IMR-90 (cell line): ENCODE measurements around the gene ZNF385B. TPM values are rescaled to one million over a fixed set of nuclear protein-coding genes. Genes with fewer than 3 reads are reported as not detected.

ENCODE experiments used
- ATAC-seq: fragments of 200-7000 bp; cut with Tn5 transposase; 2 replicates; pipeline ENCODE4 v1.9.1; 2020; ENCODE audit warnings: low read depth, mild to moderate bottlenecking, moderate library complexity
- BruUV-seq: library from RNA; stranded (reverse); fragments of 400-500 nt; replicated peaks from 2 replicates; lab custom pipeline; 2021; lab: Mats Ljungman, UMichigan
- CTCF ChIA-PET: fragments of 300-600 bp; formaldehyde crosslinking; extraction: SDS; loops from one replicate; lab custom pipeline; 2021; ENCODE audit warnings: antibody characterized with exemption; lab: Yijun Ruan, JAX
- POLR2A ChIA-PET: fragments of 300-600 bp; sonication (Branson Sonifier 250); formaldehyde crosslinking; loops from one replicate; lab custom pipeline; 2022; ENCODE audit warnings: antibody characterized with exemption; ENCODE audit not compliant: unreplicated experiment; lab: Charles Lee
- DNase-seq: peaks from one replicate; pipeline ENCODE4 v3.0.0; 2013
- H2AFZ ChIP-seq: replicated peaks from 2 replicates; pipeline ENCODE3; 2013; ENCODE audit warnings: low read length, mild to moderate bottlenecking; ENCODE audit not compliant: poor library complexity
- H2AK5ac ChIP-seq: 2 replicates; pipeline ENCODE4 v1.6.1; 2013; ENCODE audit warnings: low read depth, low read length, inconsistent platforms
- H2AK9ac ChIP-seq: replicated peaks from 2 replicates; pipeline ENCODE3; 2013; ENCODE audit warnings: mild to moderate bottlenecking, low read depth, low read length, moderate library complexity; ENCODE audit not compliant: poor library complexity
- H2BK120ac ChIP-seq: 2 replicates; pipeline ENCODE4 v1.6.1; 2013; ENCODE audit warnings: low read depth, low read length, inconsistent platforms
- H2BK15ac ChIP-seq: 3 replicates; pipeline ENCODE4 v1.6.1; 2013; ENCODE audit warnings: low read depth, low read length, inconsistent platforms
- H2BK20ac ChIP-seq: 2 replicates; pipeline ENCODE4 v1.6.1; 2013; ENCODE audit warnings: low read depth, mild to moderate bottlenecking, inconsistent platforms, low read length, moderate library complexity
- H2BK5ac ChIP-seq: 2 replicates; pipeline ENCODE4 v1.6.1; 2013; ENCODE audit warnings: mild to moderate bottlenecking, low read depth, low read length, inconsistent platforms; ENCODE audit not compliant: poor library complexity, severe bottlenecking
- H3K14ac ChIP-seq: replicated peaks from 2 replicates; pipeline ENCODE4 v1.6.1; 2013; ENCODE audit warnings: low read depth, low read length, inconsistent platforms
- H3K18ac ChIP-seq: 2 replicates; pipeline ENCODE4 v1.6.1; 2013; ENCODE audit warnings: low read depth, low read length, control low read depth
- H3K23ac ChIP-seq: 2 replicates; pipeline ENCODE4 v1.6.1; 2013; ENCODE audit warnings: low read depth, low read length, inconsistent platforms
- H3K27ac ChIP-seq: 2 replicates; pipeline ENCODE4 v1.5.1; 2013; ENCODE audit warnings: mild to moderate bottlenecking, control low read depth, low read length; ENCODE audit not compliant: insufficient read depth
- H3K27me3 ChIP-seq: 2 replicates; pipeline ENCODE4 v1.6.1; 2013; ENCODE audit warnings: low read length; ENCODE audit not compliant: control insufficient read depth, insufficient read depth
- H3K36me3 ChIP-seq: 2 replicates; pipeline ENCODE4 v1.6.1; 2013; ENCODE audit warnings: low read length, mixed read lengths; ENCODE audit not compliant: control insufficient read depth, insufficient read depth
- H3K4ac ChIP-seq: 2 replicates; pipeline ENCODE4 v1.6.1; 2013; ENCODE audit warnings: low read depth, low read length, inconsistent platforms
- H3K4me1 ChIP-seq: 2 replicates; pipeline ENCODE4 v1.6.1; 2013; ENCODE audit warnings: low read length, mixed read lengths; ENCODE audit not compliant: control insufficient read depth, insufficient read depth
- H3K4me2 ChIP-seq: 2 replicates; pipeline ENCODE4 v1.6.1; 2013; ENCODE audit warnings: low read depth, mild to moderate bottlenecking, control low read depth, low read length, moderate library complexity
- H3K4me3 ChIP-seq: 2 replicates; pipeline ENCODE4 v1.5.1; 2013; ENCODE audit warnings: low read depth, mild to moderate bottlenecking, control low read depth, low read length, moderate library complexity; ENCODE audit not compliant: insufficient read depth
- H3K56ac ChIP-seq: 2 replicates; pipeline ENCODE4 v1.6.1; 2013; ENCODE audit warnings: low read length, inconsistent platforms; ENCODE audit not compliant: insufficient read depth; ENCODE audit errors: extremely low read depth
- H3K79me1 ChIP-seq, 2 experiments: 2 replicates each; pipeline ENCODE4 v1.6.1; 2013; ENCODE audit warnings: low read length in 2 of 2, inconsistent platforms in 1 of 2, low read depth in 1 of 2
- H3K9ac ChIP-seq: 2 replicates; pipeline ENCODE4 v1.6.1; 2013; ENCODE audit warnings: low read depth, low read length, control low read depth
- H3K9me1 ChIP-seq: 2 replicates; pipeline ENCODE4 v1.6.1; 2013; ENCODE audit warnings: low read length, inconsistent platforms; ENCODE audit not compliant: insufficient read depth
- H3K9me3 ChIP-seq: 2 replicates; pipeline ENCODE4 v1.6.1; 2013; ENCODE audit warnings: low read length; ENCODE audit not compliant: control insufficient read depth, insufficient read depth
- H4K20me1 ChIP-seq: 2 replicates; pipeline ENCODE4 v1.6.1; 2013; ENCODE audit warnings: low read length, inconsistent platforms; ENCODE audit not compliant: insufficient read depth
- H4K5ac ChIP-seq: 2 replicates; pipeline ENCODE4 v1.6.1; 2013; ENCODE audit warnings: mild to moderate bottlenecking, low read depth, low read length, control low read depth
- H4K8ac ChIP-seq, 2 experiments: 2 replicates each; pipeline ENCODE4 v1.6.1; 2013; ENCODE audit warnings: low read depth in 2 of 2, low read length in 2 of 2, control low read depth in 1 of 2, inconsistent platforms in 1 of 2
- H4K91ac ChIP-seq: 2 replicates; pipeline ENCODE4 v1.6.1; 2013; ENCODE audit warnings: low read depth, low read length, inconsistent platforms; ENCODE audit not compliant: insufficient read depth
- CEBPB ChIP-seq: IDR thresholded peaks from 2 replicates; pipeline ENCODE4 v1.6.1; 2012; ENCODE audit warnings: low read depth, low read length, improper control_type of control experiment
- CHD1 ChIP-seq: IDR thresholded peaks from 2 replicates; pipeline ENCODE4 v1.6.1; 2012; ENCODE audit warnings: low read depth, low read length, improper control_type of control experiment
- CTCF ChIP-seq: conservative IDR thresholded peaks from 2 replicates; pipeline ENCODE4 v1.5.1; 2012; ENCODE audit warnings: mild to moderate bottlenecking, low read depth, low read length, improper control_type of control experiment
- FOS ChIP-seq: fragments of 150-350 bp; IDR thresholded peaks from 2 replicates; pipeline ENCODE4 v1.6.1; 2016; ENCODE audit warnings: low read depth, low read length
- NFE2L2 ChIP-seq: fragments of 150-350 bp; IDR thresholded peaks from 2 replicates; pipeline ENCODE4 v1.6.1; 2016; ENCODE audit warnings: low read depth, mild to moderate bottlenecking, low read length
- RCOR1 ChIP-seq: IDR thresholded peaks from 2 replicates; pipeline ENCODE4 v1.6.1; 2012; ENCODE audit warnings: mild to moderate bottlenecking, low read length, improper control_type of control experiment; ENCODE audit not compliant: insufficient replicate concordance
- RFX5 ChIP-seq: IDR thresholded peaks from 2 replicates; pipeline ENCODE4 v1.8.0; 2012; ENCODE audit warnings: low read depth, mild to moderate bottlenecking, low read length, moderate library complexity
- SMC3 ChIP-seq: fragments of 150-350 bp; IDR thresholded peaks from 2 replicates; pipeline ENCODE4 v1.6.1; 2016; ENCODE audit warnings: low read depth, mild to moderate bottlenecking, antibody characterized with exemption, low read length, moderate library complexity
- USF2 ChIP-seq: fragments of 150-350 bp; IDR thresholded peaks from 2 replicates; pipeline ENCODE4 v1.6.1; 2017; ENCODE audit warnings: mild to moderate bottlenecking, antibody characterized with exemption, low read length, low read depth
- WGBS, 2 experiments: methylation state at CpG; one replicate each; pipeline versions ENCODE4 v1.1.5 to v1.1.7; 2013; ENCODE audit warnings: missing lambda C conversion rate in 2 of 2; ENCODE audit not compliant: insufficient read length in 1 of 2; ENCODE audit errors: extremely low coverage in 2 of 2; 5-methylcytosine and 5-hydroxymethylcytosine counted together
- dilution Hi-C: fragments of 300-500 bp; cut with HindIII; formaldehyde crosslinking; loops from one replicate; pipeline ENCODE4 v1.14.3; 2018; ENCODE audit warnings: low sequenced_read_pairs; ENCODE audit not compliant: unreplicated experiment
- in situ Hi-C: fragments of 300-500 bp; cut with MboI; formaldehyde crosslinking; loops from 3 replicates; pipeline ENCODE4 v1.14.3; 2019; ENCODE audit warnings: low sequenced_read_pairs, inconsistent platforms, mixed read lengths
- intact Hi-C: fragments of 100-400 bp; cut with micrococcal nuclease; formaldehyde crosslinking; loops from 2 replicates; pipeline ENCODE4 v1.10.0; 2022
- polyA plus RNA-seq, 3 experiments: library from polyadenylated mRNA; depleted of rRNA; stranded (reverse); fragments of >200 nt; gene quantifications; 2 replicates each; pipeline ENCODE4 v1.2.3, GENCODE V29; 2012; ENCODE audit warnings: low replicate concordance in 1 of 3
- total RNA-seq: library from RNA; depleted of rRNA; stranded (reverse); fragments of >200 nt; gene quantifications from 2 replicates; pipeline ENCODE4 v1.2.3, GENCODE V29; 2012

Gene ZNF385B
- total and polyA plus RNA-seq, 2 of the 4 experiments (the other 2 are of a cell fraction), result not detected

- H3K4me1 ChIP-seq, result peaks cover 8% of the 10 kb centered on the region
- no peak overlapping the region for H2AK9ac ChIP-seq
- H2BK20ac ChIP-seq, result no peak overlapping the region
- CTCF ChIA-PET, result interaction anchor here (3.1 kb wide), 1 partner anchor 10 kb away, joined by 7 read pairs; no protein-coding TSS in a partner anchor
- dilution Hi-C loops, result no loop called here
- peak overlapping the region; percentile 40 for H2BK5ac ChIP-seq
- H4K8ac ChIP-seq, result no peak overlapping the region
- no peak overlapping the region for H3K9ac ChIP-seq
- peak overlapping the region; percentile 40; the same call in 1 of the 2 replicates for H3K4me2 ChIP-seq
- no peak overlapping the region for H4K91ac ChIP-seq
- no peak overlapping the region for H2AFZ ChIP-seq
- H3K27me3 ChIP-seq, result no peaks in the 10 kb centered on the region
- no peak overlapping the region for H3K56ac ChIP-seq
- no peak overlapping the region for H3K18ac ChIP-seq
- H4K20me1 ChIP-seq, result no peaks in the 10 kb centered on the region
- DNase-seq (peak; percentile 49), ATAC-seq (peak; percentile 61)
- no peaks in the 10 kb centered on the region for H3K36me3 ChIP-seq
- no peak overlapping the region for H3K14ac ChIP-seq
- H3K27ac ChIP-seq, result no peak overlapping the region
- H3K79me1 ChIP-seq, result no peaks in the 10 kb centered on the region
- no peak overlapping the region for H3K4me3 ChIP-seq
- no peak overlapping the region for H2BK15ac ChIP-seq
- in situ Hi-C loops, result no loop called here
- H3K4ac ChIP-seq, result no peak overlapping the region
- no peaks in the 10 kb centered on the region for H3K9me3 ChIP-seq
- intact Hi-C loops, result no loop called here
- POLR2A ChIA-PET, result no interaction called here
- no TSS peak for BruUV-seq
- no peak overlapping the region for H4K5ac ChIP-seq
- H3K23ac ChIP-seq, result no peak overlapping the region
- TF ChIP-seq RFX5, result no peak
- TF ChIP-seq SMC3, result no peak
- no peak for TF ChIP-seq USF2
- TF ChIP-seq NFE2L2, result no peak
- no peak for TF ChIP-seq CHD1
- no peak for TF ChIP-seq CEBPB
- TF ChIP-seq FOS, result no peak
- TF ChIP-seq RCOR1, result no peak
- no peak for TF ChIP-seq CTCF
- H2AK5ac ChIP-seq, result no peak overlapping the region
- WGBS, 2 experiments, result no CpG with 5 or more reads among the region's 3 CpGs
- peaks cover 4% of the 10 kb centered on the region for H3K9me1 ChIP-seq
- no peak overlapping the region for H2BK120ac ChIP-seq
Observed at GRCh38 chr2:179691235-179691634, 170.2 kb downstream of the ZNF385B start.
